GM12873 (cell line): Measurements from ENCODE around the gene FGD2.

Experiments
- CTCF ChIP-seq: IDR thresholded peaks from 2 replicates; pipeline ENCODE4 v1.5.1; 2012; ENCODE audit warnings: low read depth, mild to moderate bottlenecking, moderate library complexity, low read length, control low read depth; ENCODE audit not compliant: insufficient read depth; ENCODE audit errors: missing control alignments

FGD2 gene

GRCh38 chr6:37068356-37069270, 63.2 kb downstream of the FGD2 start:
- TF ChIP-seq CTCF = no peak

GRCh38 chr6:37069639-37070038, 64.2 kb downstream of the FGD2 start:
- no peak for TF ChIP-seq CTCF

- no peak for TF ChIP-seq CTCF
Observed at GRCh38 chr6:37072526-37072925, 67.1 kb downstream of the FGD2 start.

GRCh38 chr6:37074053-37074827, 68.8 kb downstream of the FGD2 start:
- no peak for TF ChIP-seq CTCF

GRCh38 chr6:37077191-37077904, 71.9 kb downstream of the FGD2 start:
- TF ChIP-seq CTCF = no peak

- no peak for TF ChIP-seq CTCF
Observed at GRCh38 chr6:37077905-37078296, 72.4 kb downstream of the FGD2 start.
